Measurements from ENCODE around the gene FBXW5. TPM values are rescaled to one million over a fixed set of nuclear protein-coding genes. Genes with fewer than 3 reads are reported as not detected.

FBXW5 gene
- total RNA-seq, 2 donors from 2014 or later: 203 to 233 TPM

GRCh38 chr9:136942112-136942880 lies 2.2 kb downstream of the FBXW5 start:
- H3K4me1 ChIP-seq: peaks cover 0 to 37% of the 10 kb centered on the region in 2 donors
- peak overlapping the region; percentile 91 to 95 for H3K27ac ChIP-seq
- H3K36me3 ChIP-seq: peaks cover 41% of the 10 kb centered on the region
- H3K4me3 ChIP-seq: no peak overlapping the region
- no peak for TF ChIP-seq CTCF (IDR thresholded peaks at IDR 0.05)
- DNase-seq (ENCODE audit: low spot score): no peak
- no peaks in the 10 kb centered on the region for H3K9me3 ChIP-seq
- H3K27me3 ChIP-seq: no peaks in the 10 kb centered on the region

GRCh38 chr9:136941231-136942111 lies 3.1 kb downstream of the FBXW5 start:
- no peaks in the 10 kb centered on the region for H3K27me3 ChIP-seq
- H3K4me3 ChIP-seq: no peak overlapping the region
- no peak for TF ChIP-seq CTCF (IDR thresholded peaks at IDR 0.05)
- peaks cover 0 to 29% of the 10 kb centered on the region in 2 donors for H3K4me1 ChIP-seq
- no peaks in the 10 kb centered on the region for H3K9me3 ChIP-seq
- H3K36me3 ChIP-seq: peaks cover 41% of the 10 kb centered on the region
- H3K27ac ChIP-seq: peak overlapping the region; percentile 90 to 91
- DNase-seq (ENCODE audit: low spot score): no peak

GRCh38 chr9:136940526-136941230 lies 3.9 kb downstream of the FBXW5 start:
- Histone ChIP-seq H3K4me3 (no peak overlapping the region), H3K9me3 (no peaks in the 10 kb centered on the region), H3K4me1 (peaks cover 0 to 29% of the 10 kb centered on the region in 2 donors), H3K27ac (peak overlapping the region; percentile 90 to 91), H3K36me3 (peaks cover 41% of the 10 kb centered on the region), H3K27me3 (no peaks in the 10 kb centered on the region)
- TF ChIP-seq CTCF (IDR thresholded peaks at IDR 0.05): no peak
- no peak for DNase-seq (ENCODE audit: low spot score)

- no peak for TF ChIP-seq CTCF (IDR thresholded peaks at IDR 0.05)
- Histone ChIP-seq H3K36me3 (peaks cover 41% of the 10 kb centered on the region), H3K9me3 (no peaks in the 10 kb centered on the region), H3K27ac (peak overlapping the region; percentile 91 to 96), H3K27me3 (no peaks in the 10 kb centered on the region), H3K4me1 (peaks cover 0 to 26% of the 10 kb centered on the region in 2 donors), H3K4me3 (no peak overlapping the region)
- peak; percentile 86 for DNase-seq (ENCODE audit: low spot score)
Measured at GRCh38 chr9:136939996-136940525, 4.5 kb downstream of the FBXW5 start.

GRCh38 chr9:136939431-136939995 lies 5.0 kb downstream of the FBXW5 start:
- peaks cover 41% of the 10 kb centered on the region for H3K36me3 ChIP-seq
- TF ChIP-seq CTCF (IDR thresholded peaks at IDR 0.05): no peak
- no peak for DNase-seq (ENCODE audit: low spot score)

More at GRCh38 chr9:136939431-136939995, 5.0 kb downstream of the FBXW5 start:
- H3K27me3 ChIP-seq: no peaks in the 10 kb centered on the region
- H3K4me1 ChIP-seq: peaks cover 0 to 22% of the 10 kb centered on the region in 2 donors
- H3K4me3 ChIP-seq: no peak overlapping the region
- H3K9me3 ChIP-seq: no peaks in the 10 kb centered on the region
- peak overlapping the region; percentile 91 to 96 for H3K27ac ChIP-seq
